Endothelial cell of coronary artery (primary cell): ENCODE results near the gene VCAM1. TPM values are rescaled to one million over a fixed set of nuclear protein-coding genes. Genes with fewer than 3 reads are reported as not detected.

Experiments
- total RNA-seq: library from RNA; depleted of rRNA; stranded (reverse); fragments of >200 nt; gene quantifications from 2 replicates; pipeline ENCODE4 v1.2.3, GENCODE V29; 2014

Gene VCAM1
- 10.7 and 11.7 TPM in 2 replicates for total RNA-seq

DNA sequence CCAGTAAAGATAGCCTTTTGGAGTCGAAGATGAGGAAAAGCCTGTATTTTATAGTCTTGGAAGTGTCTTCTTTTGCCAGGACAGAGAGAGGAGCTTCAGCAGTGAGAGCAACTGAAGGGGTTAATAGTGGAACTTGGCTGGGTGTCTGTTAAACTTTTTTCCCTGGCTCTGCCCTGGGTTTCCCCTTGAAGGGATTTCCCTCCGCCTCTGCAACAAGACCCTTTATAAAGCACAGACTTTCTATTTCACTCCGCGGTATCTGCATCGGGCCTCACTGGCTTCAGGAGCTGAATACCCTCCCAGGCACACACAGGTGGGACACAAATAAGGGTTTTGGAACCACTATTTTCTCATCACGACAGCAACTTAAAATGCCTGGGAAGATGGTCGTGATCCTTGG, at the start of gene VCAM1:
VCAM1 (plus strand) TSS at position 253 of the 400 bp plus-strand sequence; CDS start at position 372, 119 bp downstream.

Other genes starting within 250 kb of the VCAM1 start
- under 0.01 TPM in 2 replicates for gene GPR88, start 181.6 kb upstream of the VCAM1 start, total RNA-seq
- gene EXTL2, start 175.1 kb downstream of the VCAM1 start, total RNA-seq: 20.2 and 20.6 TPM in 2 replicates
- 30.0 and 32.9 TPM in 2 replicates for gene SLC30A7, start 176.3 kb downstream of the VCAM1 start, total RNA-seq